GM18520 (cell line): Measurements from ENCODE around the gene MARCHF4.
A peak's percentile ranks its signal among the peaks of the same experiment; 100 is the strongest.

Source experiments
- ATAC-seq: cut with Tn5 transposase; IDR thresholded peaks from one replicate; pipeline ENCODE4 v1.9.1; 2021; ENCODE audit not compliant: unreplicated experiment

The MARCHF4 gene

DNA sequence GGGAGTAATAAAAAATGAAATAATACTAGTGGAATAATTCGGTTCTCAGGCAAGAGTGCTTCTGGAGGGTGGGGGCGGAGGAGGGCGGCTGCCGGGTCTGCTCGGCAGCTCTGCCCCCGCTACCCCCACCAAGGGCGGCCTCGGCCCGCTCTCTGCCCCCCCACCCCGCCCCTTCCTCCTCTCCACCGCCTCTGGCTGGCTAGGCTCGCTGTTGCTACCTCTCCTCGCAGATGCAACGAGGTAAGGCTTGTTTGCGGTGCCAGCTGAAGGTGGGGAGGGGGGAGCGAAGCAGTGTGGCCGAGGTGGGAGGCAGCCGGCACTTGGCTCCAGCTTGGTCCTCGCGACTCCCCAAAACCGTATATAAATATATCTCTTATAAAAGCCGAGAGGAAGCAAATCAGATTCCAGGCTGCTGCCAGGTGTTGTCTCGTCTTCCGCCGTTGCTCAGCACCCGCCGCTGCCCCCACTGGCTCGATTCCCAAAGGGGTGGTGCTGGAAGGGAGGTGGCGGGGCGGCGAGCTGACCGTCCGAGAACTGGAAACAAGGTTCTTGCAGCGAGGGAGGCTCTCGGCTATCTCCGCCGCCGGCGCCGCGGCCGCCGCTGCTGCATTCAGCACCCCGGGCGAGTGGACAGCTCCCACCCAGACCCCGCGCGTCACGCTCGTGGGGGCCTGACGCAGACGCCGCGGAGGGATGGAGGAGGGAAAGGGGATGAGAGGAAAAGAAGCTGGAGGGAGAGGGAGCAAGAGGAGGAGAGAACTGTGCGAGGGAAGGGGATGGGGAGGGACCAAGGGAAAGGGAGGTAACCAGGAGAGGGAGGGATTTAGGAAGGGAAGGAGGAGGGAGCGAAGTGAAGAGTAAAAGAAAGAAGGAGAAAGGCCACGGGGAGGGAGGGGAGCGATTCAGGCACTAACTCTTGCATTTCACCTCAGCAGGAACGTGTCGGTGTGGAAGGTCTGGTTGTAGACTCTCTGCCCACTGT lies at the start of gene MARCHF4:
MARCHF4 (minus strand) TSS at position 763 of the 982 bp plus-strand sequence. CDS start 2,223 bp downstream, outside the sequence.
- ATAC-seq: no peak

DNA sequence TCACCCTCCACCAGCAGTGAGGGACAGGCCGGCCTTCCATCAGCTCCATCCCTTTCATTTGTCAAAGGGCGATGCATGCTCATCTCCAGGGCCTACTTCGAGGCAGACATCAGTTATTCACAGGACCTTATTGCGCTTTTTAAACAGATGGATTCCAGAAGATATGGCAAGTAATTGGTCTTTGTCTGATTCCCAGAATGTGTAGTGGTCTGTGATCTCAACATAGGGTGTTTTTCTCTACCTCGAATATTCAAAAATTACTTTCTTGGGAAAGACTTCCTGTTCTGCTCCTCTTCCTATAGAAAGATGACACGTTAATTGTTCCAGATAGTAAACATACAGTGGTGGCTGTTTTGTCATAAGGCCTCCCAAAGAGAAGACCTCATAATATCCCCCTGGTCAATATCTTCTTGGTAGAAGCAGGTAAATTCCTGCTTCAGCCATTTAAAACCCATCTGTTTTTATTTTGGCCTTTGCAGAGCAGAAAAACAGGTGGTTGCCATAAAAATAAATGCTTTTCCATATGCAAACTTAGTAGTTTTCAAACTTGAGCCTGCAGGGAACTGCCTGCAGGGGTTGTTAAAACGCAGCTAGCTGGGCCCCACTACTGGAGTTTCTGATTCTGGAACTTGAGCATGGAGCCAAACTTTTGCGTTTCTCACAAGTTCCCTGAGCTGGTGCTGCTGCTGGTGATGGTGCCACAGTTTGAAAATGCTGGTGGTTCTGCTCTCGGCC lies 48.3 kb upstream of the MARCHF4 start:
- ATAC-seq: no peak

- no peak for ATAC-seq
These were observed 46.7 kb upstream of the MARCHF4 start for GRCh38 chr2:216418981-216419380.

DNA sequence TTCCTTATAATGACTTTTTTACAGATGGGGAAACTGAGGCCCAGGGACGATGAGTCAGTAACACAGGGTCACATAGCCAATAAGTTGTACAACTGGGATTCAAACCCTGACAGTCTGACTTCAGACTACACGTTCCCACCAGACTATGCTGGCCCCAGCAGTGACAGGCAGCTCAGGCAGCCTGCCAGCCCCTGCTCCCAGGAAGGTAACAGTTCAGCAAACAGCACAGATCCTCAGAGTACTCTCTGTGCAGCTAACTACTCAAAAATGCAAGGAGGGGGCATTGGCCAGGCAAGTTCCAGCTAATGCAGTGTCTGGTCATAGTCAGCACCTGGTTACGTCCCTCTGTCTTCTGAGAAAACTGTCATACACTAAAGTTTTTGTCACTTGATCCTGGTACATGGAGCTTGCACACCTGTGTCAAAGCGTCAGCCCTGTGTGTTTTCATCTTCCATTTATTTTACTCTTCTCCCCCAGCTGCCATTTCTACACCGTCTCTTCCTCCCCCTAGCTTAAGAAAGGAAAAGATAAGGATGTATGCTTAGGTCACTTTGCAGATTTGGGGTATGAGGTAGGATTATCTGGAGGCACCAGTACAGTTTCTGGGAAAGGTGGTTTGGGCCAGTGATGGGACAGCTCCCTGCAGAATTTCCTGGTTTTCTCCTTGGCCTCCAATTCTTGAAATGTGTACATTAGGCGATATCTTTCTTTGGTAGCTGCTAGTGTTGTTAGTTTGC lies 44.5 kb upstream of the MARCHF4 start:
- no peak for ATAC-seq

GRCh38 chr2:216415541-216415940 lies 43.3 kb upstream of the MARCHF4 start:
- no peak for ATAC-seq

- ATAC-seq: no peak
These were observed 42.6 kb upstream of the MARCHF4 start for GRCh38 chr2:216414772-216415319.

DNA sequence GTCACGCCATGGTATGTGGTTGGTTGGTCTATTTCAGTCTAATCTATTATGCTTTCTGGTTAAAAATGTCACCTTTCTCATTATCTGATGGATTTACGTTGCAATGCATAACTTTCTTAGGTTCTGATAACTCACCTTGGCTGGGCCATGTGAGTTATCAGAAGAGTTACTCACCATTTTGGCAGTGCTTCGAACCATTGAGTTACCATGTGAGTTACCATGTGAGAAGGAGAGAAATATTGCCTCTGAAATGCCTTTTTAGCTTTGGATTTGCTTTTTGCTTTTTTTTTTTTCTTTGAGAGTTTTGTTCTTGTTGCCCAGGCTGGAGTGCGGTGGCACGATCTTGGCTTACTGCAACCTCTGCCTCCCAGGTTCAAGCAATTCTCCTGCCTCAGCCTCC lies 41.6 kb upstream of the MARCHF4 start:
- ATAC-seq: no peak

DNA sequence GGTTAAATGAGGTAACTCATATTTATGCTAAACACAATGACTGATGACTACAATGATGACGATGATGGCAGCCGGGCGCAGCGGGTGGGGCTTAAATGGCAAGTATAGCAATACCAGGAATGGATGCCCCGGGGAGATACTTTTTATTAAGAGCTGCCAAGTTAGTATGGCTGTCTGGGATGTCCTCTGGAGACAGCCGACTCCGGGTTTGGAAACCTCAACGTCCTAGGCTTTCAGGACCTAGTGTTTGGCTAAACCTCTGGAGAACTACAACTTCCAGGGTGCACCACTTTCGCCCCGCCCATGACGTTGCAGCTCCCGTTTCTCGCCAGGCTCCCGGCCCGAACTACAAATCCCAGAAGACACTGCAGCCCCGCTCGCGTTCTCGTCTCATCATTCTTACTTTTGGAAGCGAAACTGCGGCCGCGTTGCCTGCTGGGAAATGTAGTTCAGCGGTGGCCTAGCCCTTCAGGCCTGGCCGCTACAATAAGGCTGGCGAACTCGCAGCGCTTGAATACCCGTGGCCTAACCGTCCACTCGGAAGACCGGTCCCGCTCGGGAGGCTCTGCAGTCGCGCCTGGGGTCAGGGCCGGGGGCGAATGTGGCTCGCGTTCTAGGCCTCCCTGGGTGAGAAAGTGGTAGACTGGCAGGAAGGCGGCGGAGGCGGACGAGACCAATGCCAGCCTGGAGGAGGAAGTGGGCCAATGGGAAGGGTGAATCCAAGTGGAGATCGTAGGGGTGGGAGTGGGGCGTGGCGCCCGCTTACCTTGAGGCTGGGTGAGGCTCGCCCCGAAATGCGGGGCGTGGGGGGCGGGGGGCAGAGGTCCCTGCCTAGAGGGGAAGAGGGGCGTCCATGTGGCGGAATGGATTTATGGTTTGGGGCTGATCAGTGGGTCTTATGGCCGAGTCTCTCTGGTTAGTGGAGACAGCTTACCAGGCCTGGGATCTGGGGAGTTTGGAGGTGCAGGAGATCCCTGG lies 40.0 kb upstream of the MARCHF4 start, which contains the start of gene SMARCAL1:
SMARCAL1 (plus strand) TSS at position 463 of the 978 bp plus-strand sequence. CDS start 2,221 bp downstream, outside the sequence.
- ATAC-seq: peak; percentile 87

- ATAC-seq: peak; percentile 29
These were observed 38.3 kb upstream of the MARCHF4 start for GRCh38 chr2:216410550-216410949.

GRCh38 chr2:216408426-216409290 lies 36.4 kb upstream of the MARCHF4 start:
- ATAC-seq: no peak

- ATAC-seq: no peak
These were observed 34.5 kb upstream of the MARCHF4 start for GRCh38 chr2:216406826-216407225.

- no peak for ATAC-seq
These were observed 33.3 kb upstream of the MARCHF4 start for GRCh38 chr2:216405588-216405987.

- ATAC-seq: no peak
These were observed 31.8 kb upstream of the MARCHF4 start for GRCh38 chr2:216404010-216404618.

DNA sequence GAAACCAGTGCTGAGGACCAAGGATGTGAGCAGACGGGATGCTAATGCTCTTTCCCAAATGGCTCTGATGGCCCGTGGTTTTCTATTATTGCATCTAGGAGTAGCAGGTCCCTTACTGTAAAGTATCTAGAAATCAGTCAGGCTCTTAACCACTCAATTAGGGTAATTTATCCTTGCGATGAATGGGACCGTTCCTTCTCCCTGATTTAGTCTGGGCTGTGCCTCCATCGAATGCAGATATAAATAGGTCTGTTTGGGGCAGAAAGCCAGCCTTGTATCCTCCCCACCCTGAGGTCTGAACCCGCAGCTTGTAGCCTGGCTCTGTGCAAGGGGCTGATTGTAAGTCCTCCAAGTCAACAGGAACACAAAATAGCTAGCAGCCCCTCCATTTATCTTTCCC lies 30.5 kb upstream of the MARCHF4 start:
- ATAC-seq: no peak

DNA sequence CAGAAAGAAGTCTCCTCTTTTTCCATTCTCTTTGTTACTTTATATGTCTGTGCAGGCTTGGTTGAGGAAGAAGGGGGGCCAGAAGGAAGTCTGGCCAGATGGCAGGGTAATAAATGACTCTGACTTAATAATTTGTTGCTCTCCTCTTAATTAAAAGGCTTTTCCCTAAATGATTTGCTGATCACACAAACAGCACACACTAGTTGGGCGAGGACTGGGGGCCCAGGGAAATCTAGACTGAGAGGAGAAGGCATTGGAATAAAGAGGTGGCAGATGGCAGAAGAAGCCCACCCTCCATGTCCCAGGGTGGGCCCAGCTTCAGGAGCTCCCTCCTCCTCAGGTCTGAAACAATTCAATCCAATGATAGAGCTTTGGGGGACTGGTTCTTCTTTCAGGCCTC lies 27.3 kb upstream of the MARCHF4 start:
- ATAC-seq: no peak

GRCh38 chr2:216394881-216395280 lies 22.6 kb upstream of the MARCHF4 start:
- no peak for ATAC-seq

GRCh38 chr2:216392945-216393840 lies 20.9 kb upstream of the MARCHF4 start:
- no peak for ATAC-seq
